Small intestine (tissue), 7 donors: ENCODE results near the gene CEP70. TPM values are rescaled to one million over a fixed set of nuclear protein-coding genes. Genes with fewer than 3 reads are reported as not detected.
"Not testable (repeated sequence)": the region's sequence is repeated elsewhere in the genome, so short reads cannot be mapped to it uniquely, and the experiment has no call there.

Experiments used
- DNase-seq, 2 donors: peaks; one replicate each; pipeline versions ENCODE4 v3.0.0 to v3.0.0-alpha.2; 2013
- FAIRE-seq: peaks from 2 replicates; lab custom pipeline; 2012; peaks lifted over from hg19 to GRCh38; lab: Jason Lieb, UNC
- H3K27ac ChIP-seq, 3 donors: one replicate each; pipeline ENCODE4 v1.5.1; 2013; ENCODE audit warnings: low read length in 2 of 3, mild to moderate bottlenecking in 2 of 3, control low read depth in 1 of 3, inconsistent platforms in 1 of 3, low read depth in 1 of 3, moderate library complexity in 1 of 3
- H3K27me3 ChIP-seq, 3 donors: one replicate each; pipeline ENCODE4 v1.6.1; 2013; ENCODE audit warnings: low read length in 3 of 3, inconsistent platforms in 1 of 3; ENCODE audit not compliant: control insufficient read depth in 3 of 3, insufficient read depth in 3 of 3
- H3K36me3 ChIP-seq, 3 donors: one replicate each; pipeline ENCODE4 v1.6.1; 2013; ENCODE audit warnings: low read length in 3 of 3, inconsistent platforms in 1 of 3, low read depth in 1 of 3, mild to moderate bottlenecking in 1 of 3, moderate library complexity in 1 of 3; ENCODE audit not compliant: control insufficient read depth in 3 of 3, insufficient read depth in 2 of 3
- H3K4me1 ChIP-seq, 3 donors: one replicate each; pipeline ENCODE4 v1.6.1; 2013; ENCODE audit warnings: low read length in 2 of 3, inconsistent platforms in 1 of 3, low read depth in 1 of 3, mild to moderate bottlenecking in 1 of 3, moderate library complexity in 1 of 3; ENCODE audit not compliant: control insufficient read depth in 3 of 3, insufficient read depth in 2 of 3
- H3K4me3 ChIP-seq, 3 donors: one replicate each; pipeline ENCODE4 v1.5.1; 2013; ENCODE audit warnings: low read length in 3 of 3, control low read depth in 1 of 3, inconsistent platforms in 1 of 3, low read depth in 1 of 3, mild to moderate bottlenecking in 1 of 3, moderate library complexity in 1 of 3
- H3K9me3 ChIP-seq, 2 donors: one replicate each; pipeline ENCODE4 v1.6.1; 2013; ENCODE audit warnings: low read depth in 1 of 2, low read length in 1 of 2; ENCODE audit not compliant: control insufficient read depth in 2 of 2, insufficient read depth in 1 of 2
- WGBS, 3 donors: extraction: QIAGEN DNeasy Blood & Tissue Kit; methylation state at CpG; one replicate each; pipeline ENCODE4 v1.1.7; 2013; 5-methylcytosine and 5-hydroxymethylcytosine counted together
- polyA plus RNA-seq, 4 donors: library from polyadenylated mRNA; stranded (reverse) in 3 of 4; unstranded in 1 of 4; fragments of 200-250 nt in 3 of 4; fragments of 120-200 nt in 1 of 4; gene quantifications; one replicate each; pipeline versions ENCODE4 v1.2.1 to v1.2.3, GENCODE V29; 2013
- donor health status: healthy with polysubstance abuse.
- donor health status: control.
- donor health status: control.
- donor health status: Bipolar disorder and iron deficiency.
- donor health status: healthy.

CEP70 gene
- polyA plus RNA-seq, 4 donors, result 15.2 to 23.5 (median 20.4) TPM

DNA sequence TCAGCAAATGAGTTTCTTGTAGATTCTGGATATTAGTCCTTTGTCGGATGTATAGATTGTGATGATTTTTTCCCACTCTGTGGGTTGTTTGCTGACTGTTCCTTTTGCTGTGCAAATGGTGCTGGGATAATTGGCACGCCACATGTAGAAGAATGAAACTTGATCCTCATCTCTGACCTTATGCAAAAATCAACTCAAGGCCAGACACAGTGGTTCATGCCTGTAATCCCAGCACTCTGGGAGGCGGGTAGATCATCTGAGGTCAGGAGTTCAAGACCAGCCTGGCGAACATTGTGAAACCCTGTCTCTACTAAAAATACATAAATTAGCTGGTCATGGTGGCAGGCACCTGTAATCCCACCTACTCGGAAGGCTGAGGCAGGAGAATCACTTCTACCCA lies 39.3 kb downstream of the CEP70 start:
- H3K36me3 ChIP-seq, result not testable (repeated sequence)
- 95 to 99% (median 98%) methylated on average over 5 of the region's 5 CpGs for WGBS, 3 donors

DNA sequence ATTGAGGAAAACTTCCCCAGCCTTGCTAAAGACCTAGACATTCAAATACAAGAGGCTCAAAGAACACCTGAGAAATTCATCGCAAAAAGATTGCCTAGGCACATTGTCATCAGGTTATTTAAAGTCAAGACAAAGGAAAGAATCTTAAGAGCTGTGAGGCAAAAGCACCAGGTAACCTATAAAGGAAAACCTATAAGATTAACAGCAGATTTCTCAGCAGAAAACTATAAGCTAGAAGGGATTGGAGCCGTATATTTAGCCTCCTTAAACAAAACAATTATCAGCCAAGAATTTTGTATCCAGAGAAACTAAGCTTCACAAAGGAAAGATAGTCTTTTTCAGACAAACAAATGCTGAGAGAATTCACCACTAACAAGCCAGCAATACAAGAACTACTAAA lies 43.1 kb downstream of the CEP70 start:
- Histone ChIP-seq H3K9me3 (peaks cover 2 to 40% of the 10 kb centered on the region in 2 donors), H3K36me3 (peaks cover 2 to 24% (median 16%) of the 10 kb centered on the region in 3 donors)
- H3K4me1 ChIP-seq, H3K27ac ChIP-seq, H3K4me3 ChIP-seq, FAIRE-seq, H3K27me3 ChIP-seq, DNase-seq: not testable (repeated sequence)
- 95 to 99% (median 97%) methylated on average over 2 of the region's 2 CpGs for WGBS, 3 donors

More for the DNA sequence above, 39.3 kb downstream of the CEP70 start:
- not testable (repeated sequence) for H3K4me1 ChIP-seq, DNase-seq, H3K27ac ChIP-seq, H3K27me3 ChIP-seq, FAIRE-seq, H3K4me3 ChIP-seq
- H3K9me3 ChIP-seq, result peaks cover 0 to 34% of the 10 kb centered on the region in 2 donors

DNA sequence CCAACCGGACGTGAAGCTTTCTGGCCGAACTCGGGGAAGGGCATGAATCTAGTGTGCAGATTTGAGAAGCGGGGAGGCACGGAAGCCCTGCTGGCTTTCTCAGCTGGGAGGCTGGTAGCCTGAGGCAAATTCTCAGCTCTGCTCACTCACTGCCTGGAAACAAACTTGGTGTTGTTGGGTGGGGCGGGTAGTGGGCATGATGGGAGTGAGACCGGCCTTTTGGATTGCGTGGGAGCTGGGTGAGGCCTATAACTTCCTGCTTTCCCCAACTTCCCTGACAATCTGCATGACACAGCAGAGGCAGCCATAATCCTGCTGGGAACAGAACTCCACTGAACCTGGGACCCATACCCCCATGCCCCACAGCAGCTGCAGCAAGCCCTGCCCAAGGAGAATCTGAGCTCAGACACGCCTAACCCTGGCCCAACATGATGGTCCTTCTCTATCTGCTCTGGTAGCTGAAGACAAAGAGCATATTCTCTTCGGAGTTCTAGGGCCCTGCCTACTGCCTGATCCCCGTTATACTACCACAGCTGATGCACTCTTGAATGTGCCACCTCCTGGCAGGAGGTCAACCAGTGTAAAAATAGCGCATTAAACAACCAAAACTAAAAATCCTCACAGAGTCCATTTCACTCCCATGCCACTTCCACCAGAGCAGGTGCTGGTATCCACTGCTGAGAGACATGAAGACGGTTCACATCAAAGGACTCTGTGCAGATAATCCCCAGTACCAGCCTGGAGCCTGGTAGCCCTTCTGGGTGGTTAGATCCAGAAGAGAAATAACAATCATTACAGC lies 44.7 kb downstream of the CEP70 start:
- H3K27me3 ChIP-seq, result no peaks in the 10 kb centered on the region
- no peak for DNase-seq
- no peak overlapping the region for H3K27ac ChIP-seq
- H3K4me1 ChIP-seq, result no peaks in the 10 kb centered on the region
- WGBS, 3 donors, result 94 to 97% (median 96%) methylated on average over 14 of the region's 14 CpGs
- H3K9me3 ChIP-seq, result peaks cover 2 to 36% of the 10 kb centered on the region in 2 donors
- H3K4me3 ChIP-seq, result no peak overlapping the region
- FAIRE-seq, result no peak
- H3K36me3 ChIP-seq, result peaks cover 2 to 25% (median 13%) of the 10 kb centered on the region in 3 donors

GRCh38 chr3:138547342-138547975 lies 46.6 kb downstream of the CEP70 start:
- no peaks in the 10 kb centered on the region for H3K27me3 ChIP-seq
- 92 to 93% (median 93%) methylated on average over 2 of the region's 2 CpGs for WGBS, 3 donors
- H3K4me1 ChIP-seq, result no peaks in the 10 kb centered on the region
- FAIRE-seq (no peak), DNase-seq (no peak)
- H3K27ac ChIP-seq, result no peak overlapping the region
- peaks cover 2 to 34% (median 25%) of the 10 kb centered on the region in 3 donors for H3K36me3 ChIP-seq
- no peak overlapping the region for H3K4me3 ChIP-seq
- peaks cover 2 to 43% of the 10 kb centered on the region in 2 donors for H3K9me3 ChIP-seq

GRCh38 chr3:138544546-138544945 lies 49.5 kb downstream of the CEP70 start:
- FAIRE-seq, result no peak
- no peaks in the 10 kb centered on the region for H3K4me1 ChIP-seq
- H3K4me3 ChIP-seq, result no peak overlapping the region
- no peak overlapping the region for H3K27ac ChIP-seq
- peaks cover 4 to 49% of the 10 kb centered on the region in 2 donors for H3K9me3 ChIP-seq
- no peaks in the 10 kb centered on the region for H3K27me3 ChIP-seq
- H3K36me3 ChIP-seq, result peaks cover 2 to 38% (median 30%) of the 10 kb centered on the region in 3 donors
- DNase-seq, result no peak
- 82 to 97% (median 95%) methylated on average over 1 of the region's 1 CpG for WGBS, 3 donors

DNA sequence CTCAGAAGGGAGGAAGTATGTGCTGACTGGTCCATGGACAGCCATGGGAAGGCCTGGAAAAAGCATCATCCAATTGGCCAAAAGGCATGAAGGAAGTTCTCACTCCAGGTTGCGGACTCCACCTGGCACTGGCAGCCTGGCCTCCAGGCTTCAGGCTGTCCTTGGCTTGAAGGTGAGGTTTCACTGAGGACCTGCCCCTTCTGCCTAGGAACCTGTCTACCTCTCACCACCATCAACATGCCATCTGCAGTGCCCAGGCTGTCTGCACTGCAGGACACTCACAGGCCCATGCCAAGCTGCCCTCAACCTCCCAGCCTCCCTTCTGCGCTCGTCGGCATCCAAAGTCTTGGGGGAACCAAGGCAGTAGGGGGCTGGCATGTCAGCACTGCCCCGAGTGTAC lies 51.1 kb downstream of the CEP70 start:
- Histone ChIP-seq H3K36me3 (peaks cover 0 to 27% (median 22%) of the 10 kb centered on the region in 3 donors), H3K4me3 (no peak overlapping the region)
- FAIRE-seq, result no peak

GRCh38 chr3:138539352-138539751 lies 54.7 kb downstream of the CEP70 start:
- FAIRE-seq, result no peak
- Histone ChIP-seq H3K27me3 (no peaks in the 10 kb centered on the region), H3K27ac (no peak overlapping the region), H3K9me3 (peaks cover 2 to 37% of the 10 kb centered on the region in 2 donors), H3K4me1 (no peaks in the 10 kb centered on the region), H3K4me3 (no peak overlapping the region), H3K36me3 (peaks cover 0 to 20% (median 19%) of the 10 kb centered on the region in 3 donors)
- DNase-seq, result no peak

More for the DNA sequence above, 51.1 kb downstream of the CEP70 start:
- 96 to 100% (median 98%) methylated on average over 5 of the region's 5 CpGs for WGBS, 3 donors
- no peaks in the 10 kb centered on the region for H3K27me3 ChIP-seq
- DNase-seq, result no peak
- no peaks in the 10 kb centered on the region for H3K4me1 ChIP-seq
- no peak overlapping the region for H3K27ac ChIP-seq
- peaks cover 2 to 47% of the 10 kb centered on the region in 2 donors for H3K9me3 ChIP-seq

- WGBS, 3 donors, result 96 to 98% (median 98%) methylated on average over 18 to 23 of the region's 23 CpGs
Measured at GRCh38 chr3:138521445-138521844, 72.6 kb downstream of the CEP70 start.

More at GRCh38 chr3:138521445-138521844, 72.6 kb downstream of the CEP70 start:
- not testable (repeated sequence) for H3K4me3 ChIP-seq, H3K4me1 ChIP-seq, FAIRE-seq, DNase-seq, H3K36me3 ChIP-seq, H3K27ac ChIP-seq, H3K27me3 ChIP-seq
- H3K9me3 ChIP-seq, result peaks cover 0 to 15% of the 10 kb centered on the region in 2 donors
